NOMO-1 treated with dmso at 0.1 percent for 144 hours (cell line): ENCODE results near the gene SHISA4.
"Not testable (repeated sequence)": the region's sequence is repeated elsewhere in the genome, so short reads cannot be mapped to it uniquely, and the experiment has no call there.

Experiments
- DNase-seq: peaks from one replicate; lab custom pipeline; 2025; ENCODE audit not compliant: unreplicated experiment; lab: John Stamatoyannopoulos, UW

The SHISA4 gene

DNA sequence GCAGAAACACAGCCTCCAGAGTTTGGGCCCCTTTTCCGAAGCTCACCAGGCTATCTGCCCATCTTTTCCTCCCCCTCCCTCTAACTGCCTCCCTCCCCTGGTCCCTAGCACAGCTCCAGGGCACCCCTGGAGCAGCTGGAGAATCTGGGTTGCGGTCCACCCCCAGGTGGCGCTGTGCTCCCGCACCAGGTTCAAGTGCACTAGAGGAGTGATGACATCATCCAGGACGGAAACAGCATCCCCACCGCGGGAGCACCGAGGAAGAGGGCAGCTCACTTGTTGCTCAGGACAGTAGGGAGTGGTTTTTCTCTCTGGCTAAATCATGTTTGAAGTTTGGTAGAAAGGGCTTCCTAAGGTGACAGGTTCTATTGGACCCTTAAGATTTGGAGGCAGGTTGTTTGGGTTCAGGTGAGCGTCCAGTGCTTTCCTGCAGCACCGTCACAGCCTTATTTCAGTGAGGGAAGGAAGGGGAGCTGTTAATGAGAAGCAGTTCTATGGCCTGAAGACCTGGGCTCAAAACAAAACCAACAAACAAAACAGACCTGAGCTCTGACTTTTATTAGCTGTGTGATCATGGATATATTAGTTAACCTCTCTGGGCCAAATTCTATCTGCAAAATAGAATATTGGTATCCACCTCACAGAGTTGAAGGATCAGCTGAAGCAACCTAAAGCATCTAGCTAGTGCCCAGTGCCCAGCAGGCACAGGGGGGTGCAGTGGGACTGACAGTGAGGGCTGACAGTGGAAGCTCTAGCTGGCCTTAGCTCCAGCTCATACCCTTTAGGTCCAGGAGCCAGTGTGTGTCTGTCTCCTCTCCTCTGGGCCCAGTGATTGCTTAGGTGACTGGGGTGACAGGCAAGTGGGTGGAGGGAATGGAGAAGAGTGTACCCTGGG is 7.5 kb downstream of the SHISA4 start:
- DNase-seq = peak; percentile 74

DNA sequence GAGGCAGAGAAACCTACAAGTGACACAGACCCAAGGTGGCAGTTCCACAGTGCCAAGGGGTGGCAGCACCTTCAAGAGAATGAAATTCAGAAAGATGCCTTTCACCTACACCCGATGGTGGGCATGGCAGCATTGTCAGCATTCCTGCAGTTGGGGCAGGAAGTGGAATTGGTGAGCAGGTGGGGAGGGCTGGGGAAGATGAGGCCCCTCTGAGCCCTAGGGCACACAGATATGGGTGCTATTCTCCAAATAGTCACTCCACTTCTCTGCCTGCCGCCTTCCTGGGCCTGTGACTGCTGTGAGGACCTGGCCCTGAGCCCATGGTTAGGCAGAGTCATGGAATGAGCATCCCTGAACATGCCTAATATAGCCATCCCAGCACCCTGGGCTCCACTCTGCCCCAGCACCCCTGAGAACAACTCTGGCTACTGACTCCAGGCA is 8.3 kb downstream of the SHISA4 start:
- DNase-seq = no peak

DNA sequence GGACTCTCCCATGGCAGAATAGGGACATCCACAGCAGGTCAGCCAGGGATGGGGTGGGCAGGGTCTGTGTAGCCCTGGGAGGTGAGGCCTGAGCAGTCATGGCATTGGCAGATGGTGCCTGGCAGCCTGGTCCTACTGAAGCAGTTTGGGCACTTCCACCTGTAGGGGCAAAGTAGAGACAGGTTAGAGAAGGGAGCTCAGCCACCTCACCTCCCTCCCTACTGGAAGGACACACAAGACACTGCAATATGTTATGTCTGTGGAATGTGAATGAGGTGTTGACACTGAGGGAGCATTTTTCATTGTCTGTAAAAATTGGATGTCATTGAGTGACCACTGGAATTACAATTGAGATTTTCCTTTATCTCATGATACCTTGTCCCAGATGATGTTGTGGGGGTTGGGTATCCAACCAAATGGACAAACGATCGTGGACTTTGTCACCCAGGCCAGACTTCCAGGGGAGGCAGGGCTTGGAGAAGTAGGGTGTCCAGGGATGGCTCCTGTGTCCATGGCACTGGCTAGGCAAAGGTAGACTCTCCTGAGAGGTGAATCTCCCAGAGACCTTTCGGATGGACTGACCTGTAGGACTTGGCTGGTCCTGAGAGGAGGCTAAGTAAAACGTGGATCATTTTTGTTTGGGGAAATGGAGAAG is 9.7 kb downstream of the SHISA4 start:
- DNase-seq = no peak

DNA sequence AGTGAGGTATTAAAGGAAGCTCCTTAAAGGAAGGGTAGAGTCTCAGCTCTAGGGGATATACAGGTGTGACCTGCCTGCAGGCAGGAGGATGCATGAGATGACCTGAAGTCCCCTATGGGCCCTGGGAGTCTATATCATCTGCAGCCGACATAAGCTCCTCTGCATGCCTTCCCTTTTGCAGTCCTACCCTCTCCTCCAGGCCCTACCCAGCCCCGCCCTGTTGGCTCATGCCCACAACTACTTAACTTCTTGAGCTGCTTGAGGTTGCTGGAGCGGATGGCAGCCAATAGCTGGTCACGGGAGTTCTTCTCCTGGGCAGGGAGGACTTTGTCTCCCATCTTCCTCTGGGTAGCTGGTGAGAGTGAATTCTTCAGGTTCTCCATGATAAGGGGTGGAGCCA is 10.3 kb downstream of the SHISA4 start:
- DNase-seq = no peak

DNA sequence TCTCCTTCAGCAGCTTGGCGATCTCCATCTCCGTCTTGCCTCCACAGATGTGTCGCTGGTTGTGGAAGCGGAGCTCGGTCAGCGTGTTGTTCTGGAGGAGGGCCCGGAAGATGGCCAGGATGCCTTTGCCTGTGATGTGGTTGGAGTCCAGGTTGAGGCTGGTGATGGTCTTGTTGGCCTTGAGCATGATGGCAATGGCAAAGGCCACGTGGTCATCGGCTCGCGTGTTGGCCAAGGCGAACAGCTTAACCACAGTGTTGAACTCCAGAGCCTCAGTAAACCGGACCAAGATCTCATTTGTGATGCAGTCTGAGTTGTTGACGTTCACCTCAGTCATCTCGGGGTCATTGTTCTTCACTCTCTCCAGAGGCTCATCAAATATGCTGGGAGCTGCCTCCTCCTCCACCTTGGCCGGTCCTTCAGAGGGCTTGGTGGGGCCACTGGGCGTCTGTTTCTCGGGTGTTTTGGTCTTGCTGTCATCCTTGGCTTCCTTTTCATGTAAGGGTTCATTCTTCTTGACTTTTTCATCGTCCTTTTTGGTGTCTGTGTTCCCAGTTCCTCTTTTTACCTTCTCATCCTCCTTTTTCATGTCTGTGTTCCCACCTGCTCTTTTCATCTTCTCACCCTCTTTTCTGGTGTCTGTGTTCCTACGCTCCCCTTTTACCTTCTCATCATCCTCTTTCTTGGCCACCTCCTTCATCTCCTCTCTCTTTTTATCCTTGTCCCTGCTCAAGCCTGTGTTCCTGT is 11.2 kb downstream of the SHISA4 start:
- no peak for DNase-seq

DNA sequence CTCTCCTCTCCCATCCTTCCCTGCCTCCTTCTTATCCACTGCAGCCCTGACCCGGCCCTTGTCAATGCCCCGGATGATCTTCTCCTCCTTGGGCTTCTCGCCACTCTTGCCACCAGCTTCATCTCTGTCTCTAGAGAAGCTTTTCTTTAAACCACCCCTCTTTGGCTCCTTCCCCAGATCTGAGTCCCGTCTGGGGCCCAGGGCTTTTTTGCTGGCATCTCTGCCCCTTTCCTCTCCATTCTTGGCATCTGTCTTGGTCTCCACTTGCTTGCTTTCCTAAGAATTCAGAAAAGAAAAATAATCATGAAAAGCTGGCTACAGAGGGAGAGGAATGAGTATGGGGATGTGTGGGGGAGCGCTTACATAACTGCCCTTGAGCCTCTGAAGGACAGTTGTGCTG is 11.8 kb downstream of the SHISA4 start:
- no peak for DNase-seq

DNA sequence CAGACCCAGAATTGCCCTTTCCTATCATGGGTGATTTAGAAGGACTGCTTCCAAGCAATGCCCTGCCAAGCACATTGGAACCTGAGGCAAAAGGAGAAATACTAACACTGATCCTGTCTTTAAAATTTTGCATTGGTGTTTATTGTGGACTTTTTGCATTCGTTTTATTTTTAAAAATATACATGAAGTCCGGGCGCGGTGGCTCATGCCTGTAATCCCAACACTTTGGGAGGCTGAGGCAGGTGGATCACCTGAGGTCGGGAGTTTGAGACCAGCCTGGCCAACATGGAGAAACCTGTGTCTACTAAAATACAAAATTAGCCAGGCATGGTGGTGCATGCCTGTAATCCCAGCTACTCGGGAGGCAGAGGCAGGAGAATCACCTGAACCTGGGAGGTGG is 12.3 kb downstream of the SHISA4 start:
- not testable (repeated sequence) for DNase-seq

DNA sequence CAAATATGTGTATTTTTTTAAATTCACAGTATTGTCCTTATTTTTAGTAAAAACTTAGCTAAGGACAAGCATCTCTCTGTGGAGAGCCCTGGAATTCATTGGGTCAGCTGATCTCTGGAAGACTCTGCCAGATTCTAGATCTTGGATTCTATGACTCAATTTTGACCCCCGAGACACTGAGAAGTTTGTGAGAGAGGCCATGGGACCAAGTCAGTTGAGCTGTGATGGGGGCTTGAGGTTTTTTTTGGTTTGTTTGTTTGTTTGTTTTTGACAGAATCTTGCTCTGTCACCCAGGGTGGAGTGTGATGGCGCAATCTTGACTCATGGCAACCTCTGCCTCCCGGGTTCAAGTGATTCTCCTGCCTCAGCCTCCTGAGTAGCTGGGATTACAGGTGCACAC is 13.5 kb downstream of the SHISA4 start:
- no peak for DNase-seq

DNA sequence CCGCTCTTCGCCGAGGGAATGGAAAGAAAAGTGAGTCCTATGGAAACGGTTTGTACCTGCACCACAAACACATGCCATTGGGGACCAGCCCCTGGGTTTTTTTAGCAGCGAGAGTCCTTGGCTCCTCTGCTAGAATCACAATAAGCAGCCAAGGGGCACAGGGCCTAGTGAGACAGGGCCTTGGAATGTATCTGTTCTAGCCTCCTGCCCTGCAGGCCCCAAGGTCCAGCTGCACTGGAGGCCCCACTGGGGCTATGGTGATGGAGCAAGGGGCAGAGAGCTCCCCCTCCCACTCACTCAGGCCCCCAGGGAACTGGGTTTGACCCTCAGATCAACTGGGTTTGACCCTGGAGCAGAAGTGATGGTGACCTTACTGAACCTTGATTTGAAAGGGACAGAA is 14.4 kb downstream of the SHISA4 start:
- DNase-seq = no peak

DNA sequence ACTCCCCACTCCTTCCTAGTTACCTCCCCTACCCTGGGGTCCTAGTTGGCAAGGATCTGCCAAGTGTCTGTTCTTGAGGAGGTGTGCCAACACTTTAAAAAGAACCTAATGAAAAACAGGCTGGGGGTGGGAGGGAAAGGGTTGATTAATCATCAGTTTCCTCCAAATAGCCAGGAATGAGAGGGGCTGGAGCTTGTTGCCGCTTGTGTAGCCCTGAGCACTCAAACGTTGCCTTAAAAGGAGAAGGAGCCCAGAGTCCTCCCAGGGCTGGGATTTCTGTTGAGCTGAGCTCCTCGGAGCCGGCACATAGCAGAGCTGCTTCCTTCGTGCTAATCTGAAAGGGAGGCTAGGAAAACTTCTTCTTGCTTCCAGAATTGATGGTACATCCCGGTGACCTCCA is 15.9 kb downstream of the SHISA4 start:
- DNase-seq = no peak

DNA sequence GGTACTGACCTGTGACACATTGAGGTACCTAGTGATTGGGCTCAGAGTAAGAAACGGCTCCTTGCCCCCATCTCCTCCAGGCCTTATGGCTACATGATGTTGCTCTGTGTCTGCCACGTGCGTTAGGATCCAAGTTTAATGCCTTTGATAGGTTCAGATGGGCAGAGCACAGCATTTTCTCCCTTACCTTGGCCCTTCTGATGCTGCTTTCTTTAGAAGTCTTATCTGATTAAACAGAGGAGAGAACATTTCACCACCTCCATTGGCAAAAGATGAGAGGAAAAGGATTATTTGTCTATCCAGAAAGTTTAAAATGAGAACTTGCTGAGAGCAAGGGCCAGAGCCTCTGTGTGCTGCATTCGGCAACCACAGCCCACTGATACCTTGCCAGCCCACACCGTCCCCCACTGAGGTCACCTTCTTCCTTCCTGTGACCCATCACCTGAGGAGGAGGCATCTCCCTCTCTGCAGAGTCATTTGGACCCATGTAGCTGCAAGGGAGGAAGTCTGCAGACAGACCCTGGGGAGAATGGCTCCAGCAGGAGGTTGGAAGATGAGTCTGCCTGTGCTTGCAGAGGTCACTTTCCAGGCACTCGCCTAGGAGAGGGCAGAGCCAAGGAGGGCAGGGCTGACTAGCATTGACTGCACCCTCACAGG is 16.7 kb downstream of the SHISA4 start:
- DNase-seq = no peak

DNA sequence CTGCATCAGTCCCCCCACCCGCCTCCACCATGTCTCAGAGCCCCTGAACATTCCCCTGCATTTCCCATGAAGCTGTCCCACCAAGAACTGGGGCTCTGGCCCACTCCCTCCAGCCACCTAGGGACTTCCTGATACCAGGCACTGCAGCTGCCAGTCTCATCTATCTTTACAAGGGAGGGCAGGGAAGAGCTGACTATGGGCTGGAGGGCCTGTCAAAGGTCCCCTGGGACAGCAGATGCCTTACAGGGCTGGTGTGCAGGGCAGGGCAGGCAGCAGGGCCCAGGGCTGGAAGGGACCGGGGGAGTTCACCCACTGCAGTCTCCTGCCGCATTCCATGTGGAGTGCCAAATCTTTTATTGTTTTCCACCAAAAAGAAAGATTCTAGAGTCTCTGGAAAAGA is 17.6 kb downstream of the SHISA4 start:
- no peak for DNase-seq

DNA sequence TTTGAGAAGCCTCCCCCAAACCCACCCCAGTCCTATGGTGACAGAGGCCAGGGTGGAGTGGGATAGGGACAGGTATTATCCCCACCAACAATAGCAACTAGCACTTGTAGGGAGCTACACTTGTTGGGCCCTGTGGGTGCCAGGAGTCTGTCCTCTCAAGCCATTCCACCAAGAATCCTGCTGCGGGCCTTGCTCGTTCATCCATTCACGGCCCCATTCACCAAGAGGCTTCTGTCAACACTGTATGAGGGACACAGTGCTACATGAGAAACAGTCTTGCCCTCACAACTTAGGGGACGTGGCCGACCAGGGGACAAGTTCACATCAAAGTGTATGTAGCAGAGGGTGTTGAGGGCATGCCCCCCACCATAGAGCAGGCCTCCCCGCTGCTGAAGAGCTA is 18.9 kb downstream of the SHISA4 start:
- DNase-seq = no peak

DNA sequence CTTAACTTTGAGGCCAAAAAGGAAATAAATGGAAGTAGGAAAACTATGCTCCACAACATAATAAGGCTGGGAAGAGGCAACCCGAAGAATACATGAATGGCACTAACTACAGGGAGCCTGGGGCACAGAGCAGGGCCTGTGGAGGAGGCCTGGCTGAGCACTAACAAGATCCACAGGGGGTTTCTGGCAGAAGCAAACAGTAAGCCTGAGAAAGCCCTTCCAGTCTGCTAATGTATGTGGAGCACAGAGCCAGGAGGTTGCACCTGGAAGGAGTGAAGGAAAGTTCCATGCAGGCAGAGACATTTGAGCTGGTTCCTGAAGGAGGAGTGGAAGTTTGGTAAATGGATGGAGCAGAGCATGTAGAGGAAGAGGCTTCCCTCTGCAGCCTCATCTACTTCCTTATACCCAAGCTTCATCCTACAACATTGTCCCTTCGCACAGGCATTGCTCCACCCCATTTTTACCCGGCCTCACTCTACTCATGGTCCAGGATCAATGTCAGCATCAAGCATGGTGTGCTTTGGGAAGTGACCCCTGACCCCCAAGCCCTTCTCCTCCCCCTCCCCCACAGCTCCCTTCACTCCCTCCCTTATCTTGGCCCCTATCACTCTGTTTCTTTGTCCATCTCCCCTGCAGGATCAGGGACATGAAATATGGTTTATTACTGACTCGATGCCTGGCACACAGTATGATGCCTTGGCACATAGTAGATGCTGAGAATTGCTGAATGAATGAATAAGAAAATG is 23.3 kb downstream of the SHISA4 start:
- no peak for DNase-seq

DNA sequence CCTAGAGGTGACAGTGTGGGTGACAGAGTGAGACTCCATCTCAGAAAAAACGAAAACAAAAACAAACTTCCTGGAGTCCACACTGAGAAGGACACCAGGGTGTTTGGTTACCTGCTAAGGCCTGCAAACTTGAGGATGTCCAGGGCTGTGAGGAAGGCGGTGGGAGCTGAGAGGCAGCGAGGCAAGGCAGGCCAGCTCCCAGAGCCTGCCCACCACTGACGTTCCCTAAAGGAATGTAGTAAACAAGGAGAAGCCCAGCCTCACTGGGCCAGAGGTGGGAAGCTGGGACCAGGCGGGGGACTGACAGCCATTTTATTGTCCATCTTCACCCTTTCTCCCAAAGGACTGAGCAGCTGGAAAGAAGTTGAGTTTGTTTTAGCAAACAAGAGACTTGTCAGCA is 24.1 kb downstream of the SHISA4 start:
- no peak for DNase-seq

DNA sequence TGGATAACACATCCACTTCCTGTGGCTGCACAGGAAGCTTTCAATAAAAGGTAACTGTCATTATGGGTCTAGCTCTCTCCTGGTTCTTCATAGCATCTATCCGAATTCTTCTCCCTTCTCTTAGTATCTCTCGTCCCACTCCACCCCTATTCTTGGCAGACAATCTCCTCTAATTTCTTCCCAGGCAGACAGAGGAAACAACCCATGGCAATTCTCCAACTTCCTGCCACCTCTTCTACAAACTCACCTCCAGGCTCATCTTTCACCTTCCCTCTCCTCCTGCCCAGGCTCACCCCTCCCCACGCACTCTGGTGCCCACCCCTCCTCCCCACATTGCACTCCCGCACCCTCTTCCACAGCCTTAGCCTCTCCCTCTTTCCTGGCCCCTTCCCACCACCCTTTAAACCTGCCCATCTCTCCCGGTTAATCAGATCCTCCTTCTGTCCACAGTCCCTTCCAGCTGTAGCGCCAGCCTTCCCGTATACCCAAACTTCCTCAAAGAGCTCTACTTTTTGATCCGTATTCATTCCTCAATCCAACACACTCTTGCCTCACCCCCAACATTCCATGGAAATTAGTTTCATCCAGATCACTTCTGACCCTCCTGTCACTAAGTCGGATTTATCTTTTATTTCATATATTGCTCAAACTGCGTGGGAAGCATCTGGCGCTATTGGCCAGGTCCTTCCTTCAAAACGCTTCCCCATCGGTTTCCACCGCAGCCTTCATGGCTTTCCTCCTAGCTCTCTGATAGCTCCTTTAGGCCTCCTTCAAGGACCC is 25.9 kb downstream of the SHISA4 start:
- DNase-seq = no peak

DNA sequence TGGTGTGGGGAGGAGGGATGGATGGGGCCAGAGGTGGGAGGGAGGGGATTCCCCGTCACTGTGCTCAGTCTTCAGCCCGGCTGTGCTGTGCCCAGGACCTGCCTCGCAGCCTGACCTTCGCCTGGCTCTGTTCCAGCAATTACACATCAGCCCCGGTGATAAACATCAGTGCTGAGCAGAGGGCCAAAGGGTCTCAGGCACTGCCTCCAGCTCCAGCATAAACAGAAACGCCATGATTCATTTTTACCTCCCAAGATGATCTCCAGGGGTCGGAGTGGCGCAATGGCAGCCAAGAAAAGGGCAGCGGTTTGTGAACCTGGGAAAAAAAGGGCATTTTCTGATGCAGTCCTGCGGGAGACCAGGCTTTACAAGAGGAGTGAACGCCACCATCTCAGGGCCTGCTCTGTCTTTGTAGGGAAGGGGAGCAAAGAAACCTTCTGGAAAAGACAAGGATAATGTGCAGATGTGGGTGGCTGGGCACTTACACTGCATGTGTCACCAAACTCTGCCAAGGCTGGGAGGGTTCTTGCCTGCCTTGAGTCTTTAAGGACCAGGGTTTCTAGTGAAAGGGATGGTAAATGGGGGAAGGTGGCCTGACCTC is 28.1 kb downstream of the SHISA4 start:
- no peak for DNase-seq

DNA sequence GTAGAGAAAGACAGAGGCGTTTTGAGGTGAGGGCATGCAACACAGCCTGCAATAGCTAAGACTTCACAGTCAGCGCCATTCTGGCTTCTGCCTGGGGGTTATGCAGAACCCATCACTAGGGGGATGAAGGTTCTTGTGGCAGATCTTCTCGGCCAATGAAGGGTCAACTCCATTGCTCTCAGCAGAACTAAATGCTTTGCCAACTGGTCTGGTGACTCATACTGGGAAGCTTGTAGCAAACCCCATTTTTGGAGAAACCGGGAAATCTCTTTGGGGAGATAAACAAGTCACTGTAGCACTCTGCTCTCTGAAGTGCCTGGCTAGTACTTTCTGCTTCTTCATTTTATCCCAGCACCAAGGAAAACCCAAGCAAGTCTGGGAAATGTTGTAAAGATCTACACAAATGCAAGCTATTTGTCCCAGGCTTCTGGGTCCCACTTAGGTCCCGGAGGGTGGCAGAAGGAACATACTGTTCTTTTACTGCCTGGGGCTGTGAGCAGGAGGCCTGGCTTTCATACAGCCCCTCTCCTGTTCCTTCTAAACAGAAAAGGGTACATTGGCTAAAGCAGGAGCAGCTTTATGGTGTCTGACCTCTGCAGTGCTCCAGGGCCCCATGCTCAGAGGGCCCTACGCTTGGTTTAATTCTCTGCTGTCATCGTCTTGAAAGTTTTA is 28.8 kb downstream of the SHISA4 start:
- DNase-seq = no peak

DNA sequence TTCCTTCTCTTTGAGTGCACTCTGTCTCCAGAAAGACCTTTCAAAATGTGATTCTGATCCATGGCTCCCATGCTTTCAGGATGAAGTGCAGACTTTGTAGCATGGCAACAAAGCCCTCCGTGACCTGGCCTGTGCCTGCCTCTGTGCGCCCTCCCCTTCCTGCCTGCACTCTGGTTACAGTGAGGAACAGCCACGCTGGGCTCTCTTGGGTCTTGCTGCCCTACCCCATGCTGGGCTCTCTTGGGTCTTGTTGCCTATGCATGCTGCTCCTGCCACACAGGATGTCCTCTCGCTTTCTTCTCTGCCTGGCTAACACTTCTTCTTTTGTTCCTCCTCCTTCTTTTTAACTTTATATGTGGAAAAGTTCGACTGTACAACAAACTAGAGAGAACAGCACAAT is 29.6 kb downstream of the SHISA4 start:
- no peak for DNase-seq
